SK-N-MC (cell line): ENCODE measurements around the gene HLCS.

Source experiments
- DNase-seq: peaks from one replicate; pipeline ENCODE4 v3.0.0-alpha.2; 2011; ENCODE audit warnings: low read depth, low spot score
- H3K27ac ChIP-seq: fragments of 200-600 bp; sonication (generic); 2 replicates; pipeline ENCODE4 v1.5.1; 2016; ENCODE audit warnings: mixed run types
- H3K36me3 ChIP-seq: fragments of 200-600 bp; sonication (generic); 2 replicates; pipeline ENCODE4 v1.6.1; 2017; ENCODE audit warnings: antibody characterized with exemption, low read length, mixed read lengths; ENCODE audit not compliant: insufficient read depth
- H3K4me3 ChIP-seq: fragments of 200-600 bp; sonication (generic); 2 replicates; pipeline ENCODE4 v1.5.1; 2016
- H3K9ac ChIP-seq: fragments of 200-600 bp; sonication (generic); 2 replicates; pipeline ENCODE4 v1.8.0; 2017; ENCODE audit warnings: mixed run types, mixed read lengths; ENCODE audit not compliant: insufficient read length
- H3K9me3 ChIP-seq: fragments of 200-600 bp; sonication (generic); 2 replicates; pipeline ENCODE4 v1.6.1; 2017; ENCODE audit warnings: low read depth, mild to moderate bottlenecking, antibody characterized with exemption, low read length, moderate library complexity, mixed read lengths
- EZH2 ChIP-seq: fragments of 200-600 bp; sonication (generic); IDR thresholded peaks from one replicate; pipeline ENCODE4 v1.6.1; 2017; ENCODE audit warnings: antibody characterized with exemption
- FOXP2 ChIP-seq: optimal IDR thresholded peaks from 2 replicates; pipeline ENCODE3; 2011; ENCODE audit warnings: mild to moderate bottlenecking, moderate library complexity; ENCODE audit not compliant: insufficient read depth; ENCODE audit errors: extremely low read length, control extremely low read depth
- POLR2AphosphoS5 ChIP-seq: IDR thresholded peaks from 2 replicates; pipeline ENCODE4 v1.6.1; 2012; ENCODE audit warnings: mild to moderate bottlenecking, low read depth, low read length, borderline replicate concordance

HLCS gene

DNA sequence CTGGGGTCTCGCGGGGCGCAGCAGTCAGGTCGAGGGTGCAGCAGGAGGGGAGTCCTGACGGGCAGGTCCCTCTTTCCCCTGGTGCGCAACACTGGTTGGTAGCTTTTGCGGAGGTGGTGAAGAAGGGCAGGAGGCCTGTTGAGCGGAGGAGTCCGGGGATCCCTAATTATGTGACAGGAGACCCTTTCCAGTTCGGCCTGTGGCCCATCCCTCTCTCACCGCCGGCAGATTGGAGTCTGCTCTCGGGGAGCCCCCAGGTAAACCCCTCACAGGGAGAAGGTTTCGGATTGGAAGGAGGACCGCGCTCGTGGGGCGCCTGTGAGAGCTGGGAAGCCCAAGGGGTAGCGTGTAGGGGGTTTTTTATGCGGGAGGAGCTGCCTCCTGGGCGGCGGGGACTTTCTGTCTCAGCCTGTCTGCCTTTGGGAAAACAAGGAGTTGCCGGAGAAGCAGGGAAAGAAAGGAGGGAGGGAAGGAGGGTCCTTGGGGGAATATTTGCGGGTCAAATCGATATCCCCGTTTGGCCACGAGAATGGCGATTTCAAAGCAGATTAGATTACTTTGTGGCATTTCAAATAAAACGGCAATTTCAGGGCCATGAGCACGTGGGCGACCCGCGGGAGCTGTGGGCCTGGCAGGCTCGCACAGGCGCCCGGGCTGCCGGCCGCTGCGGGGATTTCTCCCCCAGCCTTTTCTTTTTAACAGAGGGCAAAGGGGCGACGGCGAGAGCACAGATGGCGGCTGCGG lies 258.0 kb downstream of the HLCS start:
- no peak overlapping the region for H3K27ac ChIP-seq

DNA sequence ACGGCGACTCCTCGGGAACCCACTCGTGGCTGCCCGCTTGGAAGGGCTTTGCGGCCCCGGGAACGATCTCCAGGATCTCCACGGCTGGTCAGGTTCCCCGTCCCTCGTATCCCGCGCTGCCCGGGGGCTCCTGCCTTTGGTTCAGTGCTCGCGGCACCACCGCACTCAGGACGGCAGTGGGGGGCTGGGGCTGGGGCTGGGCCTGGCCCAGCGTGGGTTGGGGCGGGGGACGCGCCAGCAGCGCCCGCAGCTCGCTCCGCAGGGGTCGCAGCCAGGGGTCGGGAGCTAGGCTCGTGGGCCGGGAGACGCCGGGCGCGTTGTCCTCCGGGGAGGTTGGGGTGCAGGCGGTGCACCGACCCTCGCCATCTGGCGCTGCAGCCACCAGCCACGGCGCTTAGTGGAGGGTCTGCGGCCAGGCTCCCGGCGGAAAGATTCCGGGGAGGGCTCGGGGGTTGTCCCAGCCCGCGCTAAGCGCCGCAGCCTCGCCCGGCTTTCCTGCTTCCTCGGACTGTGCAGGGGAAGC lies 258.6 kb downstream of the HLCS start:
- no peaks in the 10 kb centered on the region for H3K9me3 ChIP-seq
- H3K27ac ChIP-seq, result no peak overlapping the region
- H3K9ac ChIP-seq, result no peak overlapping the region
- H3K4me3 ChIP-seq, result no peak overlapping the region
- TF ChIP-seq EZH2, result no peak
- no peak for TF ChIP-seq POLR2AphosphoS5
- TF ChIP-seq FOXP2, result no peak
- no peaks in the 10 kb centered on the region for H3K36me3 ChIP-seq
- no peak for DNase-seq

More for the DNA sequence above, 258.0 kb downstream of the HLCS start:
- Histone ChIP-seq H3K9me3 (no peaks in the 10 kb centered on the region), H3K4me3 (no peak overlapping the region), H3K9ac (no peak overlapping the region), H3K36me3 (no peaks in the 10 kb centered on the region)
- TF ChIP-seq POLR2AphosphoS5 (no peak), FOXP2 (no peak), EZH2 (no peak)
- no peak for DNase-seq

DNA sequence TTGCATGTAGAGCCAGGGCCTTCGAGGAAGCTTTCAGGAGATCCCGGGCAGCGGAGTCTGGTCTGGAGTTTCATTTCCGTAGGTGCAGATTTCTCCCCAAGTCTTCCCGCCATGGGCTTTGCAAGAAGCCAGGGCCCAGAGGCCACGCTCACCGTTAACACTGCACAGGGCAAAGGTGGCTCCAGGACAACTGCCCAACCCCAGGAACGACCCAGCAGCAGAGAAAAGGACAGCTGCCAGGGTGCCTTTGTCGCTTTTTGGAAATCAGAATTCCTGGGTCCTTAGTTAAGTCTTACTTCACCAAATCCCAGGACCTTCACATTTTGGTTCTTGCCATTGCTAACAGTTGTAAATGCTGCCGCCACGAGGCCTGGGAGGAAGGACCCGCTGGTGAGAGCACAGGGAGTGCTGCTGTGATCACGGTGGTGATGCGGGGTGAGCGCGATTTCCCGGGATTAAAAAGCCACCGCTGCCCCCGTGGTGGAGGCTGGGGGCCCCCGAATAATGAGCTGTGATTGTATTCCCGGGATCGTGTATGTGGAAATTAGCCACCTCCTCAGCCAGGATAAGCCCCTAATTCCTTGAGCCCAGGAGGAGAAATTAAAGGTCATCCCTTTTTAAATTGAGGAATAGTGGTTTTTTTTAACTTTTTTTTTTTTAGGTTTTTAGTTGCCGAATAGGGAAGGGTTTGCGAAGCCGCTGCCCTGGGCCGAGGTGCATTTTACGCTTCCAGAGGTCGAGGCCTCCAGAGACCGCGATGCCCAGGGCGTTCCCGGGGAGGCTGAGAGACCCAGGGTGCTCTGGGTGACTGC lies 259.3 kb downstream of the HLCS start:
- Histone ChIP-seq H3K4me3 (no peak overlapping the region), H3K27ac (no peak overlapping the region), H3K9ac (no peak overlapping the region), H3K9me3 (no peaks in the 10 kb centered on the region), H3K36me3 (no peaks in the 10 kb centered on the region)
- TF ChIP-seq EZH2 (no peak), POLR2AphosphoS5 (no peak), FOXP2 (no peak)
- DNase-seq, result no peak

DNA sequence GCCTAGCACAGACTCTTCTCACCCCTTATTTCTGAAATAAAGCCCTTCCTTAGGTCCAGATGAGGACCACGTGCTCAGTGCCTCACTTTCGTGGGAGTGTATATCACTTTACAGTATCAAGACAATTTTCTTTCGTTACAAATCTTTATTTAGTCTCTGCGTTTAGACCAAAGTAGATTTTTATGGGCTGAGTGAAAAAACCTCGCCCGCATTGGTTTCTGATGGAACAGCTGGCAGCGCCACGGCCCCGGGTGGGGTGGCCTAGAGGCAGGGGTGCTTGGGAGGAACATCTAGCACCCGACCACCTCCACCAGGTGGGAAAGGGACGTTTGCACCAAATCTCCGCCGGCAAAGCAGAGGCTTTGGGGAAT lies 260.0 kb downstream of the HLCS start:
- H3K4me3 ChIP-seq, result no peak overlapping the region

DNA sequence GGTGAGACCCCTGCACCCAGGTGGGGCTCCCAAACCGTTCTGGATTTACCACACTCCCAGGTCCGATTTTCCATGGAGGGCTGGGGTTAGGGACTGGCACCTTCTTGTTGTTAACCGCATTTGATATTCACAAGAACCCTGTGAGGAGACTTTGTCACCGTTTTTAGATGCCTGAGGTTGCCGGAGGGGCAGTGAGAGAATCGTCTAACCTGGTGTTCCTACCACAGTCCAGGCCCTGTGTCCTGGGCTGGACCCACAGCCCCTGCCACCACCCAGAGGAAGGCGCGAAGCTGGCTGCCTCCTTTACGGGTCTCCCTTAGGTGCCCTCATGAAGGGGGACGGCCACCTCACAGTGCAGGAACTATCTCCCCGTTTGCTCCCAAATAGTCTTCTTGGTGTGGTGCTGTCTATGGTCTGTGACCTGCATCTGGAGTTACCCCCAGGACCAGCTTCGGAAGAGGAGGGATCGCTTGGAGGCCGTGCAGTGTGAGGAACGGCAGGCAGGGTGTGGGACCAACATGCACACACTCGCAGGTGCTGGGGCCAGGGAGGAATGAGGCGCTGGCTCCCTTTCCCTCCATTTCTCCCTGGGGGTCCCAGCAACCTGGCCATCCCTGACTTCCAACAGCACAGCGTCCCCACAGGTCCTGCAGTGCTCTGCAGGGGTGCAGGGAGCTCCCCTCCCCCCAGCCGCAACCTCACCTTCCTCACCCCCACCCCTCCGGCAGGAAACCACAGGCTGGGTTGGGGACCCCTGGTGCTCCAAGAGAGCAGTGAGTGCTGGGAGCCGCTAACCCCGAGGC lies 260.6 kb downstream of the HLCS start:
- Histone ChIP-seq H3K36me3 (no peaks in the 10 kb centered on the region), H3K4me3 (no peak overlapping the region), H3K9me3 (no peaks in the 10 kb centered on the region), H3K9ac (no peak overlapping the region), H3K27ac (no peak overlapping the region)
- DNase-seq, result no peak
- TF ChIP-seq EZH2 (no peak), FOXP2 (no peak), POLR2AphosphoS5 (no peak)

More for the DNA sequence above, 260.0 kb downstream of the HLCS start:
- Histone ChIP-seq H3K27ac (no peak overlapping the region), H3K36me3 (no peaks in the 10 kb centered on the region), H3K9me3 (no peaks in the 10 kb centered on the region), H3K9ac (no peak overlapping the region)
- TF ChIP-seq FOXP2 (no peak), POLR2AphosphoS5 (no peak), EZH2 (no peak)
- no peak for DNase-seq

DNA sequence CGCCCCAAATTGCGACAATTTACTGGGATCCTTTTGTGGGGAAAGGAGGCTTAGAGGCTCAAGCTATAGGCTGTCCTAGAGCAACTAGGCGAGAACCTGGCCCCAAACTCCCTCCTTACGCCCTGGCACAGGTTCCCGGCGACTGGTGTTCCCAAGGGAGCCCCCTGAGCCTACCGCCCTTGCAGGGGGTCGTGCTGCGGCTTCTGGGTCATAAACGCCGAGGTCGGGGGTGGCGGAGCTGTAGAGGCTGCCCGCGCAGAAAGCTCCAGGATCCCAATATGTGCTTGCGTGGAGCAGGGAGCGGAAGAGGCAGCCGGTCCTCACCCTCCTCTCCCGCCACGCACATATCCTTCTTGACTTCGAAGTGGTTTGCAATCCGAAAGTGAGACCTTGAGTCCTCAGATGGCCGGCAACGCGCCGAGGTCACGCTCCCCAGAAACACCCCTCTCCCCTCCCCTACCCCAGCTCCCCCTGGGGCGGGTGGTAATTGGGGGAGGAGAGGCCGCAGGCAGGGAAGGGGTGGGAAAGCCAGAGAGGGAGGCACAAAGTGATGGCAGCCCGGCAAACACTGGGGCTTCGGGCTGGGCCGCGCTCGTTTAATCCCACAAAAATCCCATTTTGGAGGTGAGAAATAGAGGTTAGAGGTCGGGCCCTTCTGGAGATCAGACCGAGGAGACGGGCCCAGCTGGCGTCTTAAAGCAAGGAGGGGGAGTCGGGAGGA lies 261.4 kb downstream of the HLCS start:
- Histone ChIP-seq H3K4me3 (no peak overlapping the region), H3K9ac (no peak overlapping the region), H3K9me3 (no peaks in the 10 kb centered on the region), H3K36me3 (no peaks in the 10 kb centered on the region), H3K27ac (no peak overlapping the region)
- TF ChIP-seq FOXP2, result no peak
- TF ChIP-seq POLR2AphosphoS5, result no peak
- TF ChIP-seq EZH2, result no peak
- DNase-seq, result no peak

DNA sequence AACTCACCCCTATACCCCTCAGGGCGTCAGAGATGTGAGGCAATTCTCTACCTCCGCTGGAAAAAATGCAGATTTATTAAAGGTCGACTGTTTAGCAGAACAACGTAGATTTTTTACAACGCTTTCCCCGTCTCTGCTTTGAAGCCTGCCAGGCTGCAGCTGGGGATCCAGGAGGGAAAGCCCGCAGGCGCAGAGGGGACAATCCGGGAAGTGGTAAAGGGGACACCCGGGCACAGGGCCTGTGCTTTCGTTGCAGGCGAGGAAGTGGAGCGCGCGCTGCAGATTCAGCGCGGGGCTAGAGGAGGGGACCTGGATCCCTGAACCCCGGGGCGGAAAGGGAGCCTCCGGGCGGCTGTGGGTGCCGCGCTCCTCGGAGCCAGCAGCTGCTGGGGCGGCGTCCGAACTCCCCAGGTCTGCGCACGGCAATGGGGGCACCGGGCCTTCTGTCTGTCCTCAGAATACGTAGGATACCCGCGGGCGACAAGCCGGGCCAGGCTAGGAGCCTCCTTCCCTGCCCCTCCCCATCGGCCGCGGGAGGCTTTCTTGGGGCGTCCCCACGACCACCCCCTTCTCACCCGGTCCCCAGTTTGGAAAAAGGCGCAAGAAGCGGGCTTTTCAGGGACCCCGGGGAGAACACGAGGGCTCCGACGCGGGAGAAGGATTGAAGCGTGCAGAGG lies 262.1 kb downstream of the HLCS start:
- no peak for TF ChIP-seq EZH2
- TF ChIP-seq FOXP2, result no peak
- TF ChIP-seq POLR2AphosphoS5, result no peak
- H3K9me3 ChIP-seq, result no peaks in the 10 kb centered on the region
- H3K27ac ChIP-seq, result no peak overlapping the region
- H3K9ac ChIP-seq, result no peak overlapping the region
- DNase-seq, result no peak
- no peak overlapping the region for H3K4me3 ChIP-seq
- H3K36me3 ChIP-seq, result no peaks in the 10 kb centered on the region
